Measurements from ENCODE around the gene GFAP.

The GFAP gene

DNA sequence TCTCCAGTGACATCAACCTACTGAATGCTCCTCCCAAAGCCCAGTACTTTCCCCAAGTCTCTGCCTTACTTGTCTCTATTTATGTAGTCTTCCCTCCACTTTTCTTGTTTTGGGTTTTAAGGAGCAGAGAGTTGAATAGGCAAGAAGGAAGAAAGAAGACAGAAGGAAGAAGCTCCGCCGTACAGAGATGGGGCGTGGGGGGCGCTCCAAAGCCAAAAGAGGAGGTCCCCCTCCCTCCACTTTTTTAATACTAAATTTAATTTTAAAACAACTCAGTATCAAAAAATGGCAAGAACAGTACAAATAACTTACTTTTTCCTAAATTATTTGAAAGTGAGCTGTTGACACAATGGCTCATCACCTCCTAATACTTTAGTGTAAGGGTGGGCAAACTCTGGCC, 20.7 kb downstream of the GFAP start:
- DNase-seq, result no peak

GRCh38 chr17:44892250-44892649, 23.1 kb downstream of the GFAP start:
- no peak for DNase-seq

DNA sequence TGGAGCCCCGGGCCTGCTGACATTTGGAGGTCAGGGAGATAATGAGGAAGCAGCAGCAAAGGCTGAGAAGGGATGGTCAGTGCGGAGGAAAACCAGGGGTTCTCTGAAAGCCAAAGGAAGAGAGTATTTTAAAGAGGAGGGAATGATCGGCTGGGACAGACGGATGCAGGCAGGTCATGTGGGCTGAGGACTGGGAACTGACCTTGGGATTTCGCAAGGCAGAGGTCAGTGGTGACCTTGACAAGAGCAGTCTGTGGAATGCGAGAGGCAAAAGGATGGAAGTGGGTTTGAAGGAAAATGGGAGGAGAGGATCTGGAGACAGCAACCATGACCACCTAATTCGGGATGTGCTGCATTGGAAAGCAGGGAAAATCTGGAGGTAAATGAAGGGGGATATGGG, 26.3 kb downstream of the GFAP start:
- no peak for DNase-seq

DNA sequence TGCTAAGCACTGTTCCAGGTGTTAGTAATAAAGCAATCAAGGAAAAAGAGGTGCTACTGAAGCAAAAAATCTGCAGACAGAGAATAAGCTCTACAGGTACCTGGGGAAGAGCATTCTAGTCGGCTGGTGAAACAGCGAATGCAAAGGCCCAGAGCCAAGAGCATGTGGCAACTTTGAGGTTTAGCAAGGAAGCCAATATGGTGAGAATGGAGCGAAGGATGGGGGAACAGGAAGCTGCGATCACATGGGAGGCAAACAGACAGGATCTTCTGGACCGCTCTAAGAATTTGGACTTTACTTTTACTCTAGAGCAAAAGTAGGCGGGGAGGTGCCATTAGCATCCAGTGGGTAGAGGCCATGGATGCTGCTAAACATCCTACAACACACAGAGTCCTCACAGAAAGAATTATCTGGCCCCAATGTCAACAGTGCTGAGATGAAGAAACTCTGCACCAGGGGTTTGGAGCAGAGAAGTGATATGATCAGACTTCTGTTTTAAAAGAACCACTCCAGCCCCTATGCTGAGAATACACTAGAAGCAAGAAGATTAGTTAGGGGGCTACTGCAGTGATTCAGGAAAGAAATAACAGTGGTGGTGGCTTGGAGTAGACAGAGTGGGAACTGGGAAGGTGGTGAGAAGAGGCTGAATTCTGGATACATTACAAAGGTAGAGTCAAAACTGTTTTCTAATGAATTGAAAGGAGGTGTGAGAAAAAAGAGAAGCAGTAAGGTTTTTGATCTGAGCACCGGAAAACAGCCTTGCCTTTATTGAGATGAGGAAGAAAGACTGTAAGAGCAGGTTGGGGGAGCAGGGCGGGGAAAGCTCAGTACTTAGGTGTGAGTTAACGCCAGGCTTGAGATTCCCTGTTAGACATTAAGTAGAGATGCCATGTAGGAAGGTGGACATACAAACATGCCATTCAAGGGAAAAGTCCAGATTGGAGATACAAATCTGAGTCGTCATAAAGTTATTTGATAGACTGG, 27.0 kb downstream of the GFAP start:
- no peak for DNase-seq

DNA sequence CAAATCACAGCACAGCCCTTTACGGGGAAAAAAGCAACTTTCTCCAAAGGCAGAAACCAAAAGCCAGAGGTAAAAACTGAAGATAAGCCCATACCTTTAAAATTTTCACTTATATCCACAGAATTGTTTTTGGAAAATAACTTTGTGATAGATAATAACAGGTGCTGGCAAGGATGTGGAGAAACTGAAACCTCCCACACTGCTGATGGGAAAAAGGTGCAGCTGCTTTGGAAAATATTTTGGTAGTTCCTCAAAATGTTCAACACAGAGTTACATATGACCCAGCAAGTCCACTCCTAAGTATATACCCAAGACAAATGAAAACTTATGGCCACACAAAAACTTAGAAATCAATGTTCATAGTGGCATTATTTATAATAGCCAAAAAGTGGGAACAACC, 28.3 kb downstream of the GFAP start:
- DNase-seq, result no peak

DNA sequence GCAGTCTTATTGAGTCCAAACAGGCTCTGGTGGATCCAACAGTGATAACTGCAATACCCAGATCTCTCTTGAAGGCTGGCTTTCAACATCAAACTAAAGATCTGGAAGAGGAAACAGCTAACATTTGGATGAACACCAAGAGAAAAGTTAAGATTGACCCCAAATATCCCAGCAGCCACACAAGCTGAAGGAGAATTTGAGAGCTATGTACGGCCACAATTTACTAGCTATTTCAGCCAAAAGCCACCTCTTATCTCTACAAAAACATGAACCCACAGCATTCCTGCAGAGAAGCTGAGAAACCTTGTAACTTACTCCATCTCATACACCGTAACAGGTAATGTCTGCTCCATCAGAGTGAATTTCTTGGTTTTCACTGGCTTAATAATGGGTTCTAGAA, 30.4 kb downstream of the GFAP start:
- DNase-seq, result no peak

DNA sequence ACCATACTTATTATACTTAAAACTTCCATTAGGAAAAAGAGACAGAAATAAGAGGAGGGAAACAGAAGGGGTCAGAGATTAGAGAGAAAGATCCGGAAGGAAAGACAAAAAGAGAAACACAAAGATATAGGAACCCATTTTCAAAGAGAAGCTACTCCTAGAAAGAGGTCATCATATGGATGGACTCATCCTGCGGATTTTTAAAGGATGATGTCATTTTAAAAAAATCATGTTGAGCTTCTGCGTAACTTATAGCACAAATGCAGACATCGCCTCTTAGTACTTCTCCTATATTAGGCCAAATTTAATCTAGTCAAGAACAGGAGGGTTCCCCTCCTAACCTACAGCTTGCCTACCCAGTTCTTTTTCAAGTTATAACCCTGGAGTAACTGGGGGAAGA, 34.2 kb downstream of the GFAP start:
- no peak for DNase-seq

- no peak for DNase-seq
These were observed 35.2 kb downstream of the GFAP start for GRCh38 chr17:44880062-44880461.

- DNase-seq, result no peak
These were observed 35.9 kb downstream of the GFAP start for GRCh38 chr17:44879376-44879775.

- no peak for DNase-seq
These were observed 36.6 kb downstream of the GFAP start for GRCh38 chr17:44878627-44879221.

GRCh38 chr17:44877121-44877520, 38.2 kb downstream of the GFAP start:
- no peak for DNase-seq

DNA sequence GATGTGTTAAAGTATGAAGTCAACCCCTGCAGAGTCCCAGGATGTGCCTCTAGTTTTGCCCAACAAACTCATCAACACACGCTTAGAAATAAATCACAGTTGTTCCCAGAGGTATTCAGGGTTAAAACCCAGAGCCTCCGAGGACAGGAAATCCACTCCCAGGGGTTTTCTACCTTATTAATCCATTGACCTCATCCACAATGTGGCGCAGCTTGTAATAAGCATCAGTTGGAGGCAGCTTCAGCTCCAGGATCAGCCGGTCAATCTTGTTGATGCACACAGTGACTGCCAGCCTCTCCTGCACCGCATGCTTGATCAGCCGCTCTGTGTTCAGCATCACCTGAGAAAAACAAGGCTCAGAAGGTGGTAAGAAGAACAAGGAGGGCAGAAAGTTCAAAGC, 39.5 kb downstream of the GFAP start:
- no peak for DNase-seq

- no peak for DNase-seq
These were observed 43.0 kb downstream of the GFAP start for GRCh38 chr17:44872131-44872768.

DNA sequence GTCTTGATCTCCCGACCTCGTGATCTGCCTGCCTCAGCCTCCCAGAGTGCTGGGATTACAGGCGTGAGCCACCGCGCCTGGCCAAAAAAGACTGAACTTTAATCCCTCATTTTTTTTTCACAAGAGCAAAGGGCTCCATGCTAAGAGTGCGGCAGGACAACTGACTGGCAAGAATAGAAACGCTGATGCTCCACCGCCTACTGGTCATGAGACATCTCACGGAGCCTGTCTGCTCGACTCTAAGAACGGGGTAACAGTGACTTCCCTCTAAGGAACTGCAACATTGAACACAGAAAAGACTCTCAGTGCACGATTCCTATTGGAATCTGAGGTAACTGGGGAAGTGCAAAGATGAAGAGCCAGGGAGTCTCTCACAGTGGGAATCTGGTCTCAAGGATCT, 43.7 kb downstream of the GFAP start:
- DNase-seq, result no peak

DNA sequence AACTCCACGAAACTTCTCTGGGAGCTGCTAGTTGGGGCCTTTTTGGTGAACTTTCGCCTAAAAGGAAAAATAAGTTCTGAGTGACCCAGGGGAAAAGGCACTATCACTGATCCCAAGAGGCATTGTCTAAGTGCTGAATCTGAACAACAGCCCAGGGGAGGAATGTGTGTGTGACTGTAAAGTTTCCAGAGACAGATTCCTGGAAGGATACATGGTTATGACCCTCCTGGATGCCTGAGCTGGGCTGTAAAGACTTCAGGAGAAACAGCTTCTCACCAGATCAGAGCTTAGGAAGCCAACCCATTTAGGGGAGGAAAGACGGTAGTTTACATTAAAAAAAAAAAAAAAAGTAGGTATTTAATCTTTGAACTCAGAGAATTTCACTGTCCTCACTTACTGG, 47.5 kb downstream of the GFAP start:
- DNase-seq, result no peak

- no peak for DNase-seq
These were observed 49.4 kb downstream of the GFAP start for GRCh38 chr17:44865931-44866330.

GRCh38 chr17:44865231-44865660, 50.1 kb downstream of the GFAP start:
- peak; percentile 16 for DNase-seq

DNA sequence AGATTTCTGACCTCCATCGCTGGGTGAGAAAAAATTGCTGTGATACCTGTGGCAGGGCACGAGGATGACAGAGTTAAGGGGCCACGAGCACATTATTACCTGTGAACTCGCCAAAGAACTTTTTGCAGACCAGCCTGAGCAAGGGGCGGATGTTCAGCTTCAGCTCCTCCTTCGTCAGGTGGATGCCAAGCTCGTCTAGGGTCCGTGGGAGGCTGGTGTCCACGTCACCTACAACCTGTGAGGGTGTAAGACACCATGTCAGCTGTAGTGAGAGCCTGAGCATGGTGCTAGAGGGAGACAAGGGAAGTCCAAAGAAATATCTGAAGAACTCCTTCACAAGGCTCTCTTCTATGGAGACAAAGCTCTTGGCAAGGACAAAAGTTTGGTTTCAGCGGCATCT, 50.5 kb downstream of the GFAP start:
- no peak for DNase-seq

DNA sequence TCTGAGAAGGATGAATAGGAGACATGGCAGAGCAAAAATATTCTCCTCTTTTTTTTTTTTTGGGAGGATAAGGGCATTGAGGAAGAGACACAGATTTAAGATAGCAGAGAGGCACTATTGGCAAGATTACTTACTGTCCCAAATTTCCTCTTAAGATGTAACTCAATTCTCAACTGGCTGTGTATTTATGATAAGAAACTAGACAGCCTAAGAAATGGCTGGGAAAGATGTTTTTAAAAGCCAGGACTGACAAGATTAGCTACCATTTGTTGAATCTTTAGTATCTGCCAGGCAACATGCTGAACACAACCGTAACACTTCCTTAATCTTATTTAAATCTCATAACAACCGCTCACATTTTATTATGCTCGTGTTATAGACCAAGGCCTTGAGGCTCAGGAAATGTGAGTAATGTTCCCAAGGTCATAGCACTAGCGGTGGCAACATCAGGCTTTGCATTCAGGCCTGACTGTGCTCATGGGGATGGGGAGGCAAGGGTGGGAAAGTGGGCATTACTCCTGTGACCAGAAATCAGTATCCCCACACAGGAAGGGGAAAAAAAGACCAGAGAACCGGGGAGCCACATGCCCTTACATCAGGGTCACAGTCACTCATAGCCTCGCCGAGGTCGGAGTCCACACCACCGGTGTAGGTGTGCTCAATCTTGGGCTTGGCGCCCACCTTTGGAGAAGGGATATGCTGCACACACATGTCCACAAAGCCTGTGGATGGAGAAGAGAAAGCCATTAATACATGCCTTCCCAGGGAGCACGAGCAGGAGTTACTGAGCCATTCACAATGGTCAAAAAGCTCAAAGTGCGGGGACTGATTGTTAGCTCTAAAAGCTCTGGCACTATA, 52.0 kb downstream of the GFAP start:
- DNase-seq, result no peak

GRCh38 chr17:44862278-44862914, 52.9 kb downstream of the GFAP start:
- no peak for DNase-seq

DNA sequence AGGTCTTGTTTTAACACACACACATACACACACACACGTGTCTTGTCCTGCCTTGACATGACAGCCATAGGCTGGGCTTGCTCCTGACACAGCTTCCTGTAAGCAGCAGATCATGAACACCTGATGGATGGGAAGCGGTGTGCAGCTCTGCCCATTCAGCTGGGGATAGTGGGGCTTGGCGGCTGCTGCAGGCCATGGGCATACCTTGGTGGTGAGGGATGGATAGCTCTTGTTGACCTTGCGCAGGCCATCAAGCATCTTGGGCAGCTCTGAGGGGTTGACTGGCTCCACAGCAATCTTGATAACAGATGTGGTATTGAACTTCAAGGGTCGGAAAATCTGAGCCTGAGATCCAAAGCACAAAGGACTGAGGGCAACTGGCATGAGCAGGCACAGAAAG, 55.6 kb downstream of the GFAP start:
- no peak for DNase-seq

- no peak for DNase-seq
These were observed 61.1 kb downstream of the GFAP start for GRCh38 chr17:44854192-44854591.
